ENCODE measurements around the gene TSPAN18. TPM values are rescaled to one million over a fixed set of nuclear protein-coding genes. Genes with fewer than 3 reads are reported as not detected.

TSPAN18 gene
- total and polyA plus RNA-seq, 3 donors from 2014 or later: 2.1 to 11.1 (median 5.0) TPM

- intact Hi-C loops (cut with DNase I; ENCODE audit: low total_unique reads): no loop called here
- TF ChIP-seq CTCF (IDR thresholded peaks at IDR 0.05) (no peak), POLR2A (IDR thresholded peaks at IDR 0.05) (no peak)
- WGBS, 2 donors: 64 to 73% methylated on average over 6 of the region's 6 CpGs
- H3K4me3 ChIP-seq: no peak overlapping the region
- H3K36me3 ChIP-seq (ENCODE audit: low read depth, missing control alignments): no peaks in the 10 kb centered on the region
- H3K27me3 ChIP-seq: no peaks in the 10 kb centered on the region
- H3K27ac ChIP-seq: no peak overlapping the region
- H3K4me1 ChIP-seq: peaks cover 19% of the 10 kb centered on the region
- no peaks in the 10 kb centered on the region for H3K9me3 ChIP-seq
- DNase-seq: no peak
These were observed 108.1 kb downstream of the TSPAN18 start for GRCh38 chr11:44834846-44835245.

- Histone ChIP-seq H3K27ac (no peak overlapping the region), H3K36me3 (ENCODE audit: low read depth, missing control alignments) (no peaks in the 10 kb centered on the region), H3K9me3 (no peaks in the 10 kb centered on the region), H3K4me3 (no peak overlapping the region), H3K4me1 (peaks cover 19% of the 10 kb centered on the region), H3K27me3 (no peaks in the 10 kb centered on the region)
- DNase-seq: no peak
- WGBS, 2 donors: 75 to 81% methylated on average over 4 of the region's 4 CpGs
- intact Hi-C loops (cut with DNase I; ENCODE audit: low total_unique reads): no loop called here
- TF ChIP-seq POLR2A (IDR thresholded peaks at IDR 0.05): no peak
- TF ChIP-seq CTCF (IDR thresholded peaks at IDR 0.05): no peak
These were observed 108.5 kb downstream of the TSPAN18 start for GRCh38 chr11:44835296-44835695.

GRCh38 chr11:44835938-44836337, 109.2 kb downstream of the TSPAN18 start:
- H3K36me3 ChIP-seq (ENCODE audit: low read depth, missing control alignments): no peaks in the 10 kb centered on the region
- intact Hi-C loops (cut with DNase I; ENCODE audit: low total_unique reads): no loop called here
- H3K4me1 ChIP-seq: peaks cover 19% of the 10 kb centered on the region
- no peak for TF ChIP-seq CTCF (IDR thresholded peaks at IDR 0.05)
- no peak for TF ChIP-seq POLR2A (IDR thresholded peaks at IDR 0.05)
- H3K27me3 ChIP-seq: no peaks in the 10 kb centered on the region
- H3K4me3 ChIP-seq: no peak overlapping the region
- H3K27ac ChIP-seq: no peak overlapping the region
- H3K9me3 ChIP-seq: no peaks in the 10 kb centered on the region
- no peak for DNase-seq
- 76% methylated on average over 4 of the region's 4 CpGs for WGBS, 2 donors

- Histone ChIP-seq H3K9me3 (no peaks in the 10 kb centered on the region), H3K4me3 (no peak overlapping the region), H3K27me3 (no peaks in the 10 kb centered on the region), H3K4me1 (peaks cover 19% of the 10 kb centered on the region), H3K36me3 (ENCODE audit: low read depth, missing control alignments) (no peaks in the 10 kb centered on the region), H3K27ac (no peak overlapping the region)
- no peak for TF ChIP-seq CTCF (IDR thresholded peaks at IDR 0.05)
- TF ChIP-seq POLR2A (IDR thresholded peaks at IDR 0.05): no peak
- 98 to 100% methylated on average over 1 of the region's 1 CpG for WGBS, 2 donors
- DNase-seq: no peak
- intact Hi-C loops (cut with DNase I; ENCODE audit: low total_unique reads): no loop called here
These were observed 110.9 kb downstream of the TSPAN18 start for GRCh38 chr11:44837661-44838060.

- H3K4me3 ChIP-seq: no peak overlapping the region
- H3K36me3 ChIP-seq (ENCODE audit: low read depth, missing control alignments): no peaks in the 10 kb centered on the region
- no peaks in the 10 kb centered on the region for H3K27me3 ChIP-seq
- H3K4me1 ChIP-seq: peaks cover 10% of the 10 kb centered on the region
- no peak for DNase-seq
- intact Hi-C loops (cut with DNase I; ENCODE audit: low total_unique reads): no loop called here
- TF ChIP-seq POLR2A (IDR thresholded peaks at IDR 0.05) (no peak), CTCF (IDR thresholded peaks at IDR 0.05) (no peak)
- no peaks in the 10 kb centered on the region for H3K9me3 ChIP-seq
- 74 to 86% methylated on average over 6 of the region's 6 CpGs for WGBS, 2 donors
- H3K27ac ChIP-seq: no peak overlapping the region
These were observed 112.8 kb downstream of the TSPAN18 start for GRCh38 chr11:44839458-44840084.
